GM12874 (cell line): Measurements from ENCODE around the gene ZFAND3.

Source experiments
- CTCF ChIP-seq: IDR thresholded peaks from 2 replicates; pipeline ENCODE4 v1.5.1; 2011; ENCODE audit warnings: low read depth, mild to moderate bottlenecking, control low read depth, low read length, moderate library complexity; ENCODE audit not compliant: insufficient read depth

The ZFAND3 gene

GRCh38 chr6:37783025-37783855 lies 36.3 kb upstream of the ZFAND3 start:
- TF ChIP-seq CTCF = no peak

GRCh38 chr6:37783856-37784584 lies 35.5 kb upstream of the ZFAND3 start:
- TF ChIP-seq CTCF = no peak

GRCh38 chr6:37784585-37784967 lies 35.0 kb upstream of the ZFAND3 start:
- TF ChIP-seq CTCF = no peak

- no peak for TF ChIP-seq CTCF
These were observed 34.4 kb upstream of the ZFAND3 start for GRCh38 chr6:37785002-37785662.

GRCh38 chr6:37785663-37786270 lies 33.8 kb upstream of the ZFAND3 start:
- no peak for TF ChIP-seq CTCF

- TF ChIP-seq CTCF = no peak
These were observed 32.3 kb upstream of the ZFAND3 start for GRCh38 chr6:37787216-37787615.

- no peak for TF ChIP-seq CTCF
These were observed 31.3 kb upstream of the ZFAND3 start for GRCh38 chr6:37788259-37788658.
